Measurements from ENCODE around the gene KCMF1. TPM values are rescaled to one million over a fixed set of nuclear protein-coding genes. Genes with fewer than 3 reads are reported as not detected.

The KCMF1 gene
- total and polyA plus RNA-seq, 2 of the 13 experiments (the other 11 are each of a cell fraction or from before 2014, with no cell fraction given) = 62.1 to 116 TPM

DNA sequence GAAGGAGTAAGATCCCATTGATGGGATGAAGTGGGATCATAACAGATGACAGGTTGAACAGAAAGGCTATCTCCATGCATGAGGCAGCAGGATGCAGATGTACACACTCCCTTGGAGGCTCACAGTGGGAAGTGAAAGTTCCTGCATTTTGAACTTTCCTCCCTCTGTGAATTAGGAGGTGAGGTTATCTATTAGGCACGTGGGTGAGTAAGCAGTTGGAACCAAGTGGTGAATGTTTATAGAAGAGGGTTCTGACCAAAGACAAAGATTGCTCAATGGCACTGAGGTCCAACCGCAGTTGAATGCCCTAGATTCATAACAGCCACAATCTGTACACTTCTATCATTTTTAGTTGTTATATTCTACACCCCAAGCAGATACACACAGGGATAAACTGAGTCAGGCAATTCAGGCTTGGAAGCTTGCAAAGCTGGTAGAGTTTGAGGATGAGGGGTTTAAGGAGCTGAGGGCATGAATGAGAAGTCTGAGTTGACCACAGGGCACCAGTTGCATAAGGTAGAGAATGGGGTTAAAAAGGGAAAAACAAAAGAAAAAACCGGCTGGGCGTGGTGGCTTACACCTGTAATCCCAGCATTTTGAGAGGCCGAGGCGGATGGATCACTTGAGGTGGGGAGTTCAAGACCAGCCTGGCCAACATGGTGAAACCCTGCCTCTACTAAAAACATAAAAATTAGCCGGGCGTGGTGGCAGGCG is 7.1 kb upstream of the KCMF1 start (continued):
- TF ChIP-seq DMAP1 (CRISPR knock-in tag; IDR thresholded peaks at IDR 0.05) (peak; percentile 83; the same call in 1 of the 2 replicates), FOXC1 (CRISPR knock-in tag; IDR thresholded peaks at IDR 0.05; ENCODE audit: borderline replicate concordance) (peak; percentile 35; the same call in 1 of the 2 replicates), ZNF335 (CRISPR knock-in tag; IDR thresholded peaks at IDR 0.05) (0 out of 2 replicates have a peak, but pooled peaks have one; percentile 70), ZBTB20 (CRISPR knock-in tag; IDR thresholded peaks at IDR 0.05; ENCODE audit: borderline replicate concordance, low read depth) (peak; percentile 46; the same call in 1 of the 2 replicates), ATF1 (CRISPR knock-in tag; IDR thresholded peaks at IDR 0.05) (peak; percentile 49; the same call in 1 of the 2 replicates), PPARG (CRISPR knock-in tag; conservative IDR thresholded peaks at IDR 0.05) (peak; percentile 90), DNMT3B (CRISPR knock-in tag; conservative IDR thresholded peaks at IDR 0.05) (peak; percentile 84; the same call in 1 of the 2 replicates), ZNF709 (CRISPR knock-in tag; IDR thresholded peaks at IDR 0.05) (peak; percentile 93), MAX (IDR thresholded peaks at IDR 0.05) (peak; percentile 95), MAFK (conservative IDR thresholded peaks at IDR 0.05 in 1 of 2, IDR thresholded peaks at IDR 0.05 in 1 of 2; ENCODE audit: low read length in 2 of 2) (peak in 1 of 2 experiments; percentile 6; a peak in 1 of 4 replicates), IRF2 (CRISPR knock-in tag; IDR thresholded peaks at IDR 0.05) (peak; percentile 94), ZNF224 (CRISPR knock-in tag; IDR thresholded peaks at IDR 0.05) (no peak), CENPBD1 (CRISPR knock-in tag; IDR thresholded peaks at IDR 0.05; ENCODE audit: borderline replicate concordance, low read depth) (no peak), KDM1A (CRISPR knock-in tag; IDR thresholded peaks at IDR 0.05) (peak; percentile 89), HOXA3 (CRISPR knock-in tag; IDR thresholded peaks at IDR 0.05) (peak; percentile 86), MIER3 (CRISPR knock-in tag; IDR thresholded peaks at IDR 0.05; ENCODE audit: borderline replicate concordance) (peak; percentile 96), BORCS8-MEF2B (CRISPR knock-in tag; IDR thresholded peaks at IDR 0.05) (peak; percentile 75), ZXDC (CRISPR knock-in tag; IDR thresholded peaks at IDR 0.05) (peak; percentile 88), ZBED4 (CRISPR knock-in tag; IDR thresholded peaks at IDR 0.05; ENCODE audit: borderline replicate concordance) (peak; percentile 49; the same call in 1 of the 2 replicates)
- TF ChIP-seq, protein P1, sequence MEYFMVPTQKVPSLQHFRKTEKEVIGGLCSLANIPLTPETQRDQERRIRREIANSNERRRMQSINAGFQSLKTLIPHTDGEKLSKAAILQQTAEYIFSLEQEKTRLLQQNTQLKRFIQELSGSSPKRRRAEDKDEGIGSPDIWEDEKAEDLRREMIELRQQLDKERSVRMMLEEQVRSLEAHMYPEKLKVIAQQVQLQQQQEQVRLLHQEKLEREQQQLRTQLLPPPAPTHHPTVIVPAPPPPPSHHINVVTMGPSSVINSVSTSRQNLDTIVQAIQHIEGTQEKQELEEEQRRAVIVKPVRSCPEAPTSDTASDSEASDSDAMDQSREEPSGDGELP (IDR thresholded peaks at IDR 0.05; ENCODE audit: borderline replicate concordance, low read depth) = peak; percentile 43; the same call in 1 of the 2 replicates
